IMR-90 (cell line): ENCODE measurements around the gene SLC9A9.

Experiments used
- BHLHE40 ChIP-seq: fragments of 150-350 bp; IDR thresholded peaks from 2 replicates; pipeline ENCODE4 v1.6.1; 2016; ENCODE audit warnings: mild to moderate bottlenecking, low read depth, low read length
- MXI1 ChIP-seq: IDR thresholded peaks from 2 replicates; pipeline ENCODE4 v1.6.1; 2012; ENCODE audit warnings: low read depth, mild to moderate bottlenecking, low read length, moderate library complexity, borderline replicate concordance
- POLR2A ChIP-seq: IDR thresholded peaks from 2 replicates; pipeline ENCODE4 v1.6.1; 2012; ENCODE audit warnings: mild to moderate bottlenecking, low read depth, low read length
- RFX5 ChIP-seq: IDR thresholded peaks from 2 replicates; pipeline ENCODE4 v1.8.0; 2012; ENCODE audit warnings: low read depth, mild to moderate bottlenecking, low read length, moderate library complexity
- SMC3 ChIP-seq: fragments of 150-350 bp; IDR thresholded peaks from 2 replicates; pipeline ENCODE4 v1.6.1; 2016; ENCODE audit warnings: low read depth, mild to moderate bottlenecking, antibody characterized with exemption, low read length, moderate library complexity
- TF ChIP-seq, protein P1 (sequence below): conservative IDR thresholded peaks from 2 replicates; pipeline ENCODE4 v1.5.1; 2012; ENCODE audit warnings: mild to moderate bottlenecking, low read depth, low read length, improper control_type of control experiment
- TF ChIP-seq, protein P2 (sequence below): fragments of 150-350 bp; IDR thresholded peaks from 2 replicates; pipeline ENCODE4 v1.6.1; 2017; ENCODE audit warnings: mild to moderate bottlenecking, antibody characterized with exemption, low read length, low read depth

DNA sequence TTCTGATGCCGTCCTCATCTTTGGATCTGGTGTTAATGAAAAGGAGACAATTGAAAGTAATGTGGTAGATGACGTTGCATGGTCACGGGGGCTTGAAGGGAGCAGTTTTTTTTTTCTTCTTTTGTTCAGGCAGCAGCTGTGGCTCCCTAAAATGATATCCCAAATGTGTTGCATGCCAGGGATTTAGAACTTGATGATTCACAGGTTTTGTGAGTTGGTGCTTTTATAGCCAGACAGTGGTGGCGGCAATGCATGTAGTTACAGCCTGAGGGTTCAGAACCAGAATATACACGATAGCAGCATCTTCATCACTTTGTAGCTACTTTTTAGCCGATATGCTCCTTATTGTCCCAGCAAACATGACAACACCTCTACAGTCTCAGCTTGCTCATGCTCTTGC is 595.3 kb downstream of the SLC9A9 start:
- no peak for TF ChIP-seq POLR2A
- TF ChIP-seq, protein P1, sequence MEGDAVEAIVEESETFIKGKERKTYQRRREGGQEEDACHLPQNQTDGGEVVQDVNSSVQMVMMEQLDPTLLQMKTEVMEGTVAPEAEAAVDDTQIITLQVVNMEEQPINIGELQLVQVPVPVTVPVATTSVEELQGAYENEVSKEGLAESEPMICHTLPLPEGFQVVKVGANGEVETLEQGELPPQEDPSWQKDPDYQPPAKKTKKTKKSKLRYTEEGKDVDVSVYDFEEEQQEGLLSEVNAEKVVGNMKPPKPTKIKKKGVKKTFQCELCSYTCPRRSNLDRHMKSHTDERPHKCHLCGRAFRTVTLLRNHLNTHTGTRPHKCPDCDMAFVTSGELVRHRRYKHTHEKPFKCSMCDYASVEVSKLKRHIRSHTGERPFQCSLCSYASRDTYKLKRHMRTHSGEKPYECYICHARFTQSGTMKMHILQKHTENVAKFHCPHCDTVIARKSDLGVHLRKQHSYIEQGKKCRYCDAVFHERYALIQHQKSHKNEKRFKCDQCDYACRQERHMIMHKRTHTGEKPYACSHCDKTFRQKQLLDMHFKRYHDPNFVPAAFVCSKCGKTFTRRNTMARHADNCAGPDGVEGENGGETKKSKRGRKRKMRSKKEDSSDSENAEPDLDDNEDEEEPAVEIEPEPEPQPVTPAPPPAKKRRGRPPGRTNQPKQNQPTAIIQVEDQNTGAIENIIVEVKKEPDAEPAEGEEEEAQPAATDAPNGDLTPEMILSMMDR = no peak
- TF ChIP-seq MXI1 = no peak
- TF ChIP-seq RFX5 = no peak
- TF ChIP-seq, protein P2, sequence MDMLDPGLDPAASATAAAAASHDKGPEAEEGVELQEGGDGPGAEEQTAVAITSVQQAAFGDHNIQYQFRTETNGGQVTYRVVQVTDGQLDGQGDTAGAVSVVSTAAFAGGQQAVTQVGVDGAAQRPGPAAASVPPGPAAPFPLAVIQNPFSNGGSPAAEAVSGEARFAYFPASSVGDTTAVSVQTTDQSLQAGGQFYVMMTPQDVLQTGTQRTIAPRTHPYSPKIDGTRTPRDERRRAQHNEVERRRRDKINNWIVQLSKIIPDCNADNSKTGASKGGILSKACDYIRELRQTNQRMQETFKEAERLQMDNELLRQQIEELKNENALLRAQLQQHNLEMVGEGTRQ = no peak
- TF ChIP-seq SMC3 = no peak
- TF ChIP-seq BHLHE40 = no peak
